Adrenal gland (tissue), 12 donors: ENCODE results near the gene C10orf105. TPM values are rescaled to one million over a fixed set of nuclear protein-coding genes. Genes with fewer than 3 reads are reported as not detected.

ENCODE experiments used
- DNase-seq, 7 donors: peaks; one replicate each; pipeline ENCODE4 v3.0.0-alpha.2; 2019 to 2020
- H3K27ac ChIP-seq, 5 donors: fragments of 200-600 bp; sonication (generic) in 4 of 5; 1 replicate in 3 of 5; 2 replicates in 2 of 5; pipeline versions ENCODE4 v1.5.1 to v1.8.0; 2016 to 2020; ENCODE audit warnings: mild to moderate bottlenecking in 1 of 5
- H3K27me3 ChIP-seq: fragments of 200-600 bp; 2 replicates; pipeline ENCODE4 v1.8.0; 2021
- H3K36me3 ChIP-seq, 2 donors: fragments of 200-600 bp; replicated peaks in 1 of 2; 1 replicate in 1 of 2; 2 replicates in 1 of 2; pipeline versions ENCODE4 v1.5.1 to v1.8.0; 2018 to 2022
- H3K4me1 ChIP-seq, 2 donors: fragments of 200-600 bp; replicated peaks in 1 of 2; 1 replicate in 1 of 2; 2 replicates in 1 of 2; pipeline versions ENCODE4 v1.5.1 to v1.8.0; 2018 to 2021
- H3K4me3 ChIP-seq, 4 donors: fragments of 200-600 bp; sonication (generic) in 3 of 4; one replicate each; pipeline ENCODE4 v1.5.1; 2016 to 2018
- H3K9me3 ChIP-seq, 3 donors: fragments of 200-600 bp; sonication (generic) in 1 of 3; replicated peaks in 1 of 3; 1 replicate in 2 of 3; 2 replicates in 1 of 3; pipeline versions ENCODE4 v1.5.1 to v1.8.0; 2016 to 2021
- POLR2A ChIP-seq, 2 donors: fragments of 450-650 bp; IDR thresholded peaks; one replicate each; pipeline ENCODE4 v1.6.1; 2017; ENCODE audit warnings: antibody characterized with exemption in 2 of 2, mild to moderate bottlenecking in 2 of 2, moderate library complexity in 1 of 2
- WGBS, 4 donors: extraction: QIAGEN DNeasy Blood & Tissue Kit in 2 of 4; methylation state at CpG; one replicate each; pipeline versions ENCODE4 v1.1.5 to v1.1.7; 2013 to 2017; 5-methylcytosine and 5-hydroxymethylcytosine counted together
- intact Hi-C, 2 donors: fragments of 100-400 bp; cut with DNase I; formaldehyde crosslinking; loops; one replicate each; pipeline versions ENCODE4 v1.14.1 to v1.15.0; 2022 to 2023
- polyA plus RNA-seq, 3 donors: library from polyadenylated mRNA; stranded (reverse); fragments of 200-250 nt in 2 of 3; fragments of 350-450 nt in 1 of 3; fragmentation: Illumina TruSeq in 1 of 3; extraction: RNeasy Lipid Tissue Mini Kit (QIAGEN cat#74804) in 1 of 3; gene quantifications; one replicate each; pipeline ENCODE4 v1.2.3, GENCODE V29; 2013 to 2014
- total RNA-seq, 9 donors: library from RNA; depleted of rRNA in 4 of 9; stranded (reverse); fragments of >200 nt in 4 of 9; fragments of 120-200 nt in 1 of 9; fragmentation: NEBNext Ultra II Directional in 1 of 9; extraction: Animal tissue kit (Norgen Biotek cat#: 25700) in 1 of 9; gene quantifications; one replicate each; pipeline versions ENCODE4 v1.1.0 to v1.2.4, GENCODE V29; 2013 to 2023
- TF ChIP-seq, protein P1 (sequence below), 6 experiments: fragments of 450-650 bp in 4 of 6; fragments of 200-600 bp in 2 of 6; sonication (generic) in 1 of 6; IDR thresholded peaks; 1 replicate in 5 of 6; 2 replicates in 1 of 6; pipeline versions ENCODE4 v1.5.1 to v1.8.0; 2016 to 2021; ENCODE audit warnings: antibody characterized with exemption in 6 of 6, mild to moderate bottlenecking in 2 of 6, moderate library complexity in 1 of 6
- donor health status: healthy with polysubstance abuse.
- donor health status: Bipolar disorder and iron deficiency.
- donor health status: DM: yes; HTN: yes; CAD: no.
- donor health status: DM: no; HTN: no; CAD: no.
- donor health status: DM: no; HTN: no; CAD: no.
- donor health status: DM: yes; HTN: yes; CAD: no.

Gene C10orf105
- total and polyA plus RNA-seq, 12 donors = under 0.01 to 0.48 (median 0.07) TPM; not detected in 2

DNA sequence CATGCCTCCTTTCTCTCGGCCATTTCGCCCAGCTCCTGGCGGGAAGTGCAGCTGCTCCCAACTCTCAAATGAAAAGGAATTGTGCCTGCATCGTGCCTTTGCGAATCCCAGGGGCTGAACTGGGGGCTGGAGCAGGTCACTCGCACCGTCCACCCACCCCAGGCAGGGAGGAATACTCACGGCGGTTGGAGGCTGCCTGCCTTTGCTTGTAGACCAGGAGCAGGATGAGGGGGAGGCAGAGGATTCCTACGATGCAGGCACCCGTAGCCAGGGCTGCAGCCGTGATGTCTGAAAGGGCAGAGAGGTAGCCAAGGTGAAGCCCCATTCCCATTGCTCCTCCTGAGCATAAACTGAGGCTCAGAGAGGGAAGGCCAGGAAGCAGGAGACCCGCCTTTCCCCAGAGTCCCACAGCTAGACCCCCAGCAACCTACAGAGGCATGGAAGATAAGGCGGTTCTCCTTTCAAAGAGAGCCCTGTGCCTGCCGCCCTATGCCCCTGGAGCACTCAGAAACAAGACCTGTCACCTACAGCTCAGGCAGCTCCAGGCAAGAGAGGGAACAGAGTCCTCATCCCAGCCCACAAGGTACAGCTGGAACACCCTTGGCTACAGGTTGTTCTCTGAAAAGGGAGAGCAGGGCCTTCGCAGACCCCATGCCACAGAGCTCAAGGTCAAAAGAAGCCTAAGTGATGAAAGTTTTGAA is 35.8 kb upstream of the C10orf105 start:
- Histone ChIP-seq H3K4me3 (no peak overlapping the region), H3K36me3 (peaks cover 0 to 35% of the 10 kb centered on the region in 2 donors), H3K27ac (peak overlapping the region in 1 of 5 donors; percentile 80), H3K9me3 (no peaks in the 10 kb centered on the region), H3K27me3 (no peaks in the 10 kb centered on the region), H3K4me1 (peaks cover 0 to 3% of the 10 kb centered on the region in 2 donors)
- DNase-seq = no peak
- TF ChIP-seq POLR2A (IDR thresholded peaks at IDR 0.05) = no peak
- TF ChIP-seq, protein P1, sequence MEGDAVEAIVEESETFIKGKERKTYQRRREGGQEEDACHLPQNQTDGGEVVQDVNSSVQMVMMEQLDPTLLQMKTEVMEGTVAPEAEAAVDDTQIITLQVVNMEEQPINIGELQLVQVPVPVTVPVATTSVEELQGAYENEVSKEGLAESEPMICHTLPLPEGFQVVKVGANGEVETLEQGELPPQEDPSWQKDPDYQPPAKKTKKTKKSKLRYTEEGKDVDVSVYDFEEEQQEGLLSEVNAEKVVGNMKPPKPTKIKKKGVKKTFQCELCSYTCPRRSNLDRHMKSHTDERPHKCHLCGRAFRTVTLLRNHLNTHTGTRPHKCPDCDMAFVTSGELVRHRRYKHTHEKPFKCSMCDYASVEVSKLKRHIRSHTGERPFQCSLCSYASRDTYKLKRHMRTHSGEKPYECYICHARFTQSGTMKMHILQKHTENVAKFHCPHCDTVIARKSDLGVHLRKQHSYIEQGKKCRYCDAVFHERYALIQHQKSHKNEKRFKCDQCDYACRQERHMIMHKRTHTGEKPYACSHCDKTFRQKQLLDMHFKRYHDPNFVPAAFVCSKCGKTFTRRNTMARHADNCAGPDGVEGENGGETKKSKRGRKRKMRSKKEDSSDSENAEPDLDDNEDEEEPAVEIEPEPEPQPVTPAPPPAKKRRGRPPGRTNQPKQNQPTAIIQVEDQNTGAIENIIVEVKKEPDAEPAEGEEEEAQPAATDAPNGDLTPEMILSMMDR (IDR thresholded peaks at IDR 0.05) = no peak
- intact Hi-C loops = no loop called here
- 79 to 94% (median 85%) methylated on average over 5 to 16 of the region's 16 CpGs for WGBS, 4 donors

DNA sequence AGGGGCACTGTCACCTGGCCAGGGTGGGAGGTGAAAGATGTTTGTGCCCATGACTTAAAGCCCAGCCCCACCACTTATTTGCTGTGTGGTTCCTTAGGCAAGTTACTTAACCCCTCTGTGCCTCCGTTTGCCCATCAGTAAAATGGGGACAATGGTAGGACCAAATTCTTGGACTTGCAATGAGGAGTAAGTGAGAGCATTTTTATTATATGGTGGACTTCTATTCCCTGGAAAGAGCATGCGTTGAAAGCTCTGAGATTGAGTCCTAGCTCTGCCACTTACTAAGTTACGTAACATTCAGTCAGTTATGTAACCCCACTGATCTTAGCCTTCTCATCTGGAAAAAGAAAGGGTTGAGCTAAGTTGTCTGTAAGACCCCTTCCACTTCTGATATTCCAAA is 35.0 kb upstream of the C10orf105 start:
- peaks cover 1 to 5% of the 10 kb centered on the region in 2 donors for H3K4me1 ChIP-seq

DNA sequence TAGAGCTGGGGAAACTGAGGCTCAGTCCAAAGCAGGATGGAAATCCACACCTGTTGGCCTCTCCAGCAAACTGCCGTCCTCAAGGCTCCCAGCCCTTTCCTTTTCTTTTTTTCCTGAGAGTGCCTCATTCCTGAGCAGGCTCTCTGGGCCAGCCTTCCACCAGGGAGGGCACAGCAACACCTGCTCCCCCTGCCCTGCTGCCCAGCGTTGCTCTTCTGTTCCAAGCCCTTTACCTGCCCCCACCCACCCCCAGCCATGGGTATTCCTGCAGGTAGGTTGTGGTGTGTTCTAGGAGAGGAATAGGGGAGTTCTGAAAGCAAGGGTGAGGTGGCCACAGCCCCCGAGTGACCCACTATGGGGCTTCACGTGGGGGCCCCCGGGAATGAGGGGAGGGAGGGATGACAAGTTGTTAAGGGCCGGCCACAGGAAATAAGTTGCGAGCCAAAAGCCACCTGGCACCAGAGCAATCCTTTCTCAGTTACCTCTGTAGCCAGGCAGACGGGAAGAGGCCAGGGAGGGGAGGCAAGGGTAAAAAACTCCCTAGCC is 34.5 kb upstream of the C10orf105 start:
- peaks cover 0 to 31% of the 10 kb centered on the region in 2 donors for H3K36me3 ChIP-seq
- no peak for DNase-seq
- H3K27ac ChIP-seq = peak overlapping the region in 3 of 5 donors; percentile 6 to 80 (median 44)
- intact Hi-C loops = no loop called here
- no peak overlapping the region for H3K4me3 ChIP-seq
- H3K4me1 ChIP-seq = peaks cover 6 to 10% of the 10 kb centered on the region in 2 donors
- 44 to 63% (median 59%) methylated on average over 8 of the region's 8 CpGs for WGBS, 4 donors
- TF ChIP-seq POLR2A (IDR thresholded peaks at IDR 0.05) = no peak
- TF ChIP-seq, protein P1 (IDR thresholded peaks at IDR 0.05) = no peak
- no peaks in the 10 kb centered on the region for H3K27me3 ChIP-seq
- H3K9me3 ChIP-seq = no peaks in the 10 kb centered on the region

More for the DNA sequence above, 35.0 kb upstream of the C10orf105 start:
- no peak overlapping the region for H3K4me3 ChIP-seq
- intact Hi-C loops = no loop called here
- H3K27ac ChIP-seq = peak overlapping the region in 2 of 5 donors; percentile 44 to 80
- DNase-seq = no peak
- peaks cover 0 to 35% of the 10 kb centered on the region in 2 donors for H3K36me3 ChIP-seq
- WGBS, 4 donors = 67 to 75% (median 71%) methylated on average over 3 of the region's 3 CpGs
- H3K9me3 ChIP-seq = no peaks in the 10 kb centered on the region
- H3K27me3 ChIP-seq = no peaks in the 10 kb centered on the region
- TF ChIP-seq, protein P1 (IDR thresholded peaks at IDR 0.05) = no peak
- TF ChIP-seq POLR2A (IDR thresholded peaks at IDR 0.05) = no peak

DNA sequence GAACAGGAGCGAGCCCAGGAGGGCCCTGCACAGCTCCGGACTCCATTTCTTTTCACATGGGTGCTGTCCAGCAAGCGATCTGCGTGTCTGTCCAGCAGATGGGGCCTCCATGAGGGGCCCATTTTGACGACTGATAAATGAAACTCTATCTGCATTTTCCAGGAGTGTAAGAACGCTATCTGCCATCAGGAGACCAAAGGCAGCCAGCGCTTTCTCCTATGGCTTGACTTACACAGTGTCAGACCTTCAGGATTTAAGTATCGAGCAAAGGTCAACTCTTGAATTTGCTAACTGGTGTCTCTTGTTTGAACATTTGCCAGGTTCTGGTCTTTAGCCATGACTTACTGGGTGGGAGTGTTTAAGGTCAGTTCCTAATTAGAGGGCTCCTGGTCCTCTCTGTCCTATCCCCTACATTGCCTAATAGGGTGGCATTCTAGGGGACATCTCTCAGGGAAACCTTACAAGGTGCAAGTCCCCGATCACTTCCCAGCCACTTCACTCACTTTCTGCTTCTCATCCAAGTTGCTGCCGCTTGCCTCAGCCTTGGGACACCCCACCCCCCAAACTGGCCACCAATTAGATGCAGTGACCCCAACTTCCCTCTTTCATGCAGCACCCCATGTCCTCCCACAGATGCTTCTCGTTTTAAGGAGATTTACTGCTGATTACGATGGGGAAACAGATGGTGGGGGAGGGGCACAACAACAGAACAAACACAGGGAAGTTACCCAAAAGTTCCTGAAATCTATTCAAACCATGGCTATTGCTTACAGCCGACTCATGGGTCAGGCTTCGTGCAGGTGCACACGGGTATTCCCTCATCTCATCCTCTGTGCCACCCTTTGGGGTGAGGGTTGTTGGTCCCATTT is 33.7 kb upstream of the C10orf105 start:
- Histone ChIP-seq H3K9me3 (no peaks in the 10 kb centered on the region), H3K27ac (peak overlapping the region in 3 of 5 donors; percentile 6 to 80 (median 44)), H3K36me3 (peaks cover 0 to 24% of the 10 kb centered on the region in 2 donors), H3K27me3 (no peaks in the 10 kb centered on the region), H3K4me3 (no peak overlapping the region), H3K4me1 (peaks cover 14 to 17% of the 10 kb centered on the region in 2 donors)
- 79 to 83% (median 79%) methylated on average over 13 to 15 of the region's 15 CpGs for WGBS, 4 donors
- no peak for TF ChIP-seq POLR2A (IDR thresholded peaks at IDR 0.05)
- TF ChIP-seq, protein P1 (IDR thresholded peaks at IDR 0.05) = no peak
- DNase-seq = peak; percentile 49 to 84 (median 75)
- intact Hi-C loops = no loop called here
